Measurements from ENCODE around the gene GTF2H1. TPM values are rescaled to one million over a fixed set of nuclear protein-coding genes. Genes with fewer than 3 reads are reported as not detected.

Gene GTF2H1
- total RNA-seq, 2 experiments from 2014 or later: 15.1 to 17.7 TPM

- H3K36me3 ChIP-seq (ENCODE audit: insufficient read depth, low read length): peaks cover 30% of the 10 kb centered on the region
- Mint-ChIP-seq H3K36me3 (ENCODE audit: low read depth) (peaks cover 51% of the 10 kb centered on the region), H3K27me3 (no peaks in the 10 kb centered on the region), H3K4me3 (peak overlapping the region; percentile 86), H3K9me3 (no peaks in the 10 kb centered on the region), H3K27ac (peak overlapping the region; percentile 99), H3K4me1 (ENCODE audit: low read depth) (peaks cover 75% of the 10 kb centered on the region)
- no peak overlapping the region for H3K4me3 ChIP-seq (ENCODE audit: low read length)
- ATAC-seq (ENCODE audit: poor library complexity) (no peak), DNase-seq (no peak)
- intact Hi-C loops (cut with DNase I, micrococcal nuclease): loop anchor here (5.0 to 10.0 kb wide), 6 partner anchors 217 to 1117 kb away; partner anchors contain the start of genes SERGEF (in 2 of the 2), IGSF22 (in 1 of the 2), PIK3C2A (in 1 of the 2) and SAAL1 (in 1 of the 2)
- H3K4me1 ChIP-seq (ENCODE audit: insufficient read depth, low read length): peaks cover 29% of the 10 kb centered on the region
- no peak overlapping the region for H3K27ac ChIP-seq (ENCODE audit: low read depth in 1 of 2, low read length in 2 of 2)
- POLR2A ChIA-PET: interaction anchor here (0.8 kb wide), 1 partner anchor 71 kb away, joined by 3 read pairs; no protein-coding TSS in a partner anchor
- CTCF ChIA-PET: no interaction called here
- no peak for TF ChIP-seq CTCF (IDR thresholded peaks at IDR 0.05)
- no peaks in the 10 kb centered on the region for H3K27me3 ChIP-seq (ENCODE audit: control insufficient read depth in 1 of 2, insufficient read depth in 2 of 2, low read length in 2 of 2)
- no peaks in the 10 kb centered on the region for H3K9me3 ChIP-seq (ENCODE audit: control insufficient read depth in 1 of 2, insufficient read depth in 1 of 2, low read length in 2 of 2)
Measured at GRCh38 chr11:18324381-18324780, 2.0 kb downstream of the GTF2H1 start.

- no peak overlapping the region for H3K4me3 ChIP-seq (ENCODE audit: low read length)
- ATAC-seq (ENCODE audit: poor library complexity) (no peak), DNase-seq (peak in 2 of 14 experiments; percentile 15 to 29)
- no peak for TF ChIP-seq CTCF (IDR thresholded peaks at IDR 0.05)
- H3K27ac ChIP-seq (ENCODE audit: low read depth in 1 of 2, low read length in 2 of 2): peak overlapping the region in 1 of 2 donors; percentile 1
- Mint-ChIP-seq H3K27me3 (no peaks in the 10 kb centered on the region), H3K36me3 (ENCODE audit: low read depth) (peaks cover 83% of the 10 kb centered on the region), H3K27ac (peak overlapping the region; percentile 37), H3K4me3 (peak overlapping the region; percentile 2), H3K9me3 (no peaks in the 10 kb centered on the region), H3K4me1 (ENCODE audit: low read depth) (peaks cover 70% of the 10 kb centered on the region)
- peaks cover 39% of the 10 kb centered on the region for H3K4me1 ChIP-seq (ENCODE audit: insufficient read depth, low read length)
- no peaks in the 10 kb centered on the region for H3K27me3 ChIP-seq (ENCODE audit: control insufficient read depth in 1 of 2, insufficient read depth in 2 of 2, low read length in 2 of 2)
- POLR2A ChIA-PET: no interaction called here
- H3K36me3 ChIP-seq (ENCODE audit: insufficient read depth, low read length): peaks cover 46% of the 10 kb centered on the region
- intact Hi-C loops (cut with DNase I, micrococcal nuclease): loop anchor here in 1 of 2 experiments (10.0 kb wide), 1 partner anchor 395 kb away; the partner anchor contains the start of gene IGSF22
- CTCF ChIA-PET: no interaction called here
- H3K9me3 ChIP-seq (ENCODE audit: control insufficient read depth in 1 of 2, insufficient read depth in 1 of 2, low read length in 2 of 2): no peaks in the 10 kb centered on the region
Measured at GRCh38 chr11:18329196-18329870, 7.0 kb downstream of the GTF2H1 start.

- no peak for ATAC-seq (ENCODE audit: poor library complexity)
- Histone ChIP-seq H3K4me3 (ENCODE audit: low read length) (peak overlapping the region; percentile 21), H3K4me1 (ENCODE audit: insufficient read depth, low read length) (peaks cover 34% of the 10 kb centered on the region), H3K36me3 (ENCODE audit: insufficient read depth, low read length) (peaks cover 53% of the 10 kb centered on the region), H3K27me3 (ENCODE audit: control insufficient read depth in 1 of 2, insufficient read depth in 2 of 2, low read length in 2 of 2) (no peaks in the 10 kb centered on the region), H3K9me3 (ENCODE audit: control insufficient read depth in 1 of 2, insufficient read depth in 1 of 2, low read length in 2 of 2) (no peaks in the 10 kb centered on the region), H3K27ac (ENCODE audit: low read depth in 1 of 2, low read length in 2 of 2) (peak overlapping the region in 1 of 2 donors; percentile 67)
- intact Hi-C loops (cut with DNase I, micrococcal nuclease): no loop called here
- H3K4me3 Mint-ChIP-seq: peak overlapping the region; percentile 60
- ChIA-PET CTCF (interaction anchor here (0.6 to 0.9 kb wide), 2 partner anchors 48 to 50 kb away, joined by 3 read pairs; no protein-coding TSS in a partner anchor), POLR2A (interaction anchor here (3.7 kb wide), 1 partner anchor 10 kb away, joined by 29 read pairs; the partner anchor contains the start of genes GTF2H1 and HPS5)
- no peaks in the 10 kb centered on the region for H3K9me3 Mint-ChIP-seq
- no peak for TF ChIP-seq CTCF (IDR thresholded peaks at IDR 0.05)
- H3K36me3 Mint-ChIP-seq (ENCODE audit: low read depth): peaks cover 83% of the 10 kb centered on the region
- H3K4me1 Mint-ChIP-seq (ENCODE audit: low read depth): peaks cover 69% of the 10 kb centered on the region
- DNase-seq: peak in 1 of 14 experiments; percentile 34
- peak overlapping the region; percentile 37 for H3K27ac Mint-ChIP-seq
- no peaks in the 10 kb centered on the region for H3K27me3 Mint-ChIP-seq
Measured at GRCh38 chr11:18330921-18331320, 8.6 kb downstream of the GTF2H1 start.

Data from CD4-positive, alpha-beta T cell (primary cell).